K562 (cell line): ENCODE results near the gene B2M. TPM values are rescaled to one million over a fixed set of nuclear protein-coding genes. Genes with fewer than 3 reads are reported as not detected.

Experiments
- ATF1 ChIP-seq, 2 experiments: fragments of 450-650 bp in 1 of 2; IDR thresholded peaks; 2 replicates each; pipeline ENCODE4 v1.6.1; 2016; ENCODE audit warnings: missing compliant biosample characterization in 1 of 2, missing genetic modification characterization in 1 of 2
- BRCA1 ChIP-seq, 2 experiments: fragments of 450-650 bp in 1 of 2; sonication (generic) in 1 of 2; formaldehyde crosslinking in 1 of 2; IDR thresholded peaks; 2 replicates each; pipeline versions ENCODE4 v1.5.0 to v1.6.1; 2017 to 2020; ENCODE audit warnings: mild to moderate bottlenecking in 1 of 2, missing genetic modification reagents in 1 of 2
- BRD9 ChIP-seq: fragments of 450-650 bp; IDR thresholded peaks from 2 replicates; pipeline ENCODE4 v1.6.1; 2018; ENCODE audit warnings: low read depth; ENCODE audit not compliant: partially characterized antibody
- CSDE1 ChIP-seq, 2 experiments: fragments of 450-650 bp; IDR thresholded peaks; 2 replicates each; pipeline ENCODE4 v1.6.1; 2016; ENCODE audit warnings: mild to moderate bottlenecking in 1 of 2
- DACH1 ChIP-seq: fragments of 450-650 bp; IDR thresholded peaks from 2 replicates; pipeline ENCODE4 v1.6.1; 2018; ENCODE audit not compliant: partially characterized antibody
- EZH2 ChIP-seq: IDR thresholded peaks from 2 replicates; pipeline ENCODE4 v1.6.1; 2012; ENCODE audit warnings: low read depth, mild to moderate bottlenecking, inconsistent platforms, low read length, borderline replicate concordance
- FOS ChIP-seq: IDR thresholded peaks from 3 replicates; pipeline ENCODE4 v1.6.1; 2011; ENCODE audit not compliant: insufficient read length; ENCODE audit errors: extremely low read depth
- HDAC2 ChIP-seq: fragments of 450-650 bp; IDR thresholded peaks from 2 replicates; pipeline ENCODE4 v1.6.1; 2016; ENCODE audit warnings: mild to moderate bottlenecking
- MAZ ChIP-seq, 2 experiments: fragments of 450-650 bp in 1 of 2; sonication (generic) in 1 of 2; formaldehyde crosslinking; IDR thresholded peaks in 1 of 2; conservative IDR thresholded peaks in 1 of 2; 2 replicates each; pipeline versions ENCODE4 v1.4.0 to v1.5.0; 2020; ENCODE audit warnings: mild to moderate bottlenecking in 1 of 2, missing genetic modification reagents in 1 of 2
- MNT ChIP-seq, 2 experiments: fragments of 450-650 bp; conservative IDR thresholded peaks; 2 replicates each; pipeline ENCODE4 v1.6.1; 2017; ENCODE audit warnings: mild to moderate bottlenecking in 2 of 2, moderate library complexity in 2 of 2
- NFIX ChIP-seq: fragments of 250-450 bp; sonication (Bioruptor Pico); IDR thresholded peaks from 2 replicates; pipeline ENCODE4 v1.4.0; 2020; ENCODE audit warnings: low read depth, mild to moderate bottlenecking, moderate library complexity
- NR4A1 ChIP-seq, 2 experiments: fragments of 250-450 bp in 1 of 2; fragments of 450-650 bp in 1 of 2; sonication (Bioruptor Pico) in 1 of 2; IDR thresholded peaks; 2 replicates each; pipeline versions ENCODE4 v1.4.0 to v1.6.1; 2016 to 2020; ENCODE audit warnings: mild to moderate bottlenecking in 2 of 2, missing compliant biosample characterization in 1 of 2, missing genetic modification characterization in 1 of 2, moderate library complexity in 1 of 2
- PREB ChIP-seq: sonication (generic); formaldehyde crosslinking; IDR thresholded peaks from 2 replicates; pipeline ENCODE4 v1.8.1; 2023; ENCODE audit warnings: mild to moderate bottlenecking, missing genetic modification reagents
- RNF2 ChIP-seq: sonication (generic); IDR thresholded peaks from 2 replicates; pipeline ENCODE4 v1.6.1; 2016
- STAT5B ChIP-seq: fragments of 250-450 bp; sonication (Bioruptor Pico); IDR thresholded peaks from 2 replicates; pipeline ENCODE4 v1.8.0; 2021; ENCODE audit warnings: mild to moderate bottlenecking, inconsistent platforms
- TOE1 ChIP-seq, 2 experiments: fragments of 450-650 bp in 1 of 2; sonication (generic) in 1 of 2; formaldehyde crosslinking in 1 of 2; IDR thresholded peaks; 2 replicates each; pipeline versions ENCODE4 v1.7.1 to v1.8.0; 2016 to 2022; ENCODE audit warnings: borderline replicate concordance in 2 of 2, mild to moderate bottlenecking in 2 of 2, antibody characterized with exemption in 1 of 2, inconsistent platforms in 1 of 2, low read depth in 1 of 2, missing genetic modification reagents in 1 of 2, moderate library complexity in 1 of 2
- ZFP30 ChIP-seq: fragments of 250-450 bp; sonication (Bioruptor Pico); IDR thresholded peaks from 2 replicates; pipeline ENCODE4 v1.8.0; 2022; ENCODE audit warnings: moderate library complexity, mild to moderate bottlenecking, inconsistent platforms, borderline replicate concordance
- ZNF146 ChIP-seq: IDR thresholded peaks from one replicate; pipeline ENCODE4 v1.6.1; 2018; ENCODE audit warnings: missing compliant biosample characterization; ENCODE audit not compliant: unreplicated experiment
- ZNF224 ChIP-seq: sonication (generic); formaldehyde crosslinking; IDR thresholded peaks from 2 replicates; pipeline ENCODE4 v1.8.0; 2022; ENCODE audit warnings: mild to moderate bottlenecking, missing genetic modification reagents
- ZNF644 ChIP-seq: fragments of 200-800 bp; sonication (Bioruptor generic); IDR thresholded peaks from 2 replicates; pipeline ENCODE4 v1.6.1; 2016; ENCODE audit warnings: low read depth, missing genetic modification characterization, missing compliant biosample characterization
- ZNF695 ChIP-seq: fragments of 450-650 bp; formaldehyde crosslinking; IDR thresholded peaks from 2 replicates; pipeline ENCODE4 v1.4.0; 2020; ENCODE audit warnings: mild to moderate bottlenecking, moderate library complexity
- ZNF707 ChIP-seq: fragments of 250-450 bp; sonication (Bioruptor Pico); conservative IDR thresholded peaks from 2 replicates; pipeline ENCODE4 v1.8.0; 2022; ENCODE audit warnings: inconsistent platforms, mild to moderate bottlenecking, moderate library complexity
- polyA plus RNA-seq, 8 experiments: library from polyadenylated mRNA; depleted of rRNA in 4 of 8; stranded (reverse) in 5 of 8; unstranded in 3 of 8; fragments of >200 nt; fragmentation: Nextera tagmentation in 2 of 8; fragmentation: Illumina TruSeq in 1 of 8; extraction: Ambion mirVana in 2 of 8; extraction: Trizol in 1 of 8; gene quantifications; 2 replicates each; pipeline versions ENCODE4 v1.2.1 to v1.2.3, GENCODE V29; 2011 to 2014; ENCODE audit warnings: inconsistent platforms in 1 of 8, missing spikeins in 1 of 8
- total RNA-seq, 7 experiments: library from RNA; depleted of rRNA in 6 of 7; stranded (reverse); fragments of >200 nt in 6 of 7; fragmentation: Illumina TruSeq in 2 of 7; extraction: Trizol in 2 of 7; gene quantifications; 2 replicates each; pipeline versions ENCODE4 v1.2.1 to v1.2.3, GENCODE V29; 2011 to 2021; ENCODE audit warnings: low replicate concordance in 1 of 7
- TF ChIP-seq, protein P1 (sequence below): IDR thresholded peaks from 3 replicates; pipeline ENCODE4 v1.6.1; 2011; ENCODE audit warnings: borderline replicate concordance, mild to moderate bottlenecking; ENCODE audit not compliant: insufficient read length, insufficient read depth

B2M gene
- total and polyA plus RNA-seq, 9 of the 15 experiments (the other 6 are each of a cell fraction or from before 2014, with no cell fraction given), result 460 to 3,138 (median 1,032) TPM

- TF ChIP-seq ATF1 (CRISPR knock-in tag; IDR thresholded peaks at IDR 0.05), result no peak
- TF ChIP-seq ATF1 (tag; IDR thresholded peaks at IDR 0.05), result peak; percentile 88
- TF ChIP-seq, protein P1, sequence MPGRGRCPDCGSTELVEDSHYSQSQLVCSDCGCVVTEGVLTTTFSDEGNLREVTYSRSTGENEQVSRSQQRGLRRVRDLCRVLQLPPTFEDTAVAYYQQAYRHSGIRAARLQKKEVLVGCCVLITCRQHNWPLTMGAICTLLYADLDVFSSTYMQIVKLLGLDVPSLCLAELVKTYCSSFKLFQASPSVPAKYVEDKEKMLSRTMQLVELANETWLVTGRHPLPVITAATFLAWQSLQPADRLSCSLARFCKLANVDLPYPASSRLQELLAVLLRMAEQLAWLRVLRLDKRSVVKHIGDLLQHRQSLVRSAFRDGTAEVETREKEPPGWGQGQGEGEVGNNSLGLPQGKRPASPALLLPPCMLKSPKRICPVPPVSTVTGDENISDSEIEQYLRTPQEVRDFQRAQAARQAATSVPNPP, result no peak
- peak; percentile 78 for TF ChIP-seq RNF2
- no peak for TF ChIP-seq FOS
- peak; percentile 93 for TF ChIP-seq NR4A1 (CRISPR knock-in tag; IDR thresholded peaks at IDR 0.05)
- peak; percentile 89 for TF ChIP-seq NR4A1 (tag; IDR thresholded peaks at IDR 0.05)
- TF ChIP-seq ZNF695 (CRISPR knock-in tag), result no peak
- peak; percentile 74; the same call in 1 of the 2 replicates for TF ChIP-seq ZNF644
- no peak for TF ChIP-seq EZH2
- TF ChIP-seq NFIX (CRISPR knock-in tag), result no peak
- TF ChIP-seq MAZ (CRISPR knock-in tag; conservative IDR thresholded peaks at IDR 0.05 in 1 of 2, IDR thresholded peaks at IDR 0.05 in 1 of 2), result peak; percentile 50 to 83; a peak in 2 of 4 replicates
- no peak for TF ChIP-seq ZFP30 (CRISPR knock-in tag)
- TF ChIP-seq BRD9, result peak; percentile 98
- no peak for TF ChIP-seq ZNF146 (CRISPR knock-in tag)
- peak; percentile 90 for TF ChIP-seq TOE1 (IDR thresholded peaks at IDR 0.05; ENCODE audit: borderline replicate concordance)
- peak; percentile 92; the same call in 1 of the 2 replicates for TF ChIP-seq TOE1 (CRISPR knock-in tag; IDR thresholded peaks at IDR 0.05; ENCODE audit: borderline replicate concordance, low read depth)
- peak; percentile 45 to 70 for TF ChIP-seq MNT (conservative IDR thresholded peaks at IDR 0.05)
- TF ChIP-seq ZNF707, result no peak
- no peak for TF ChIP-seq BRCA1 (IDR thresholded peaks at IDR 0.05)
- no peak for TF ChIP-seq BRCA1 (CRISPR knock-in tag; IDR thresholded peaks at IDR 0.05)
- TF ChIP-seq DACH1, result no peak
- no peak for TF ChIP-seq STAT5B (CRISPR knock-in tag)
- TF ChIP-seq HDAC2, result 0 out of 2 replicates have a peak, but pooled peaks have one; percentile 15
- TF ChIP-seq ZNF224 (CRISPR knock-in tag), result 0 out of 2 replicates have a peak, but pooled peaks have one; percentile 61
- TF ChIP-seq CSDE1 (IDR thresholded peaks at IDR 0.05), result no peak; a peak in 1 of 4 replicates
- TF ChIP-seq PREB (CRISPR knock-in tag), result no peak
Observed at GRCh38 chr15:44663410-44664308, 47.7 kb upstream of the B2M start, which contains the start of gene SPG11 (continued).
